ENCODE results near the gene OR6A2.

Gene OR6A2

GRCh38 chr11:6757373-6757967, 42.0 kb downstream of the OR6A2 start:
- DNase-seq (ENCODE audit: low read depth in 1 of 2, low spot score in 1 of 2) = peak; percentile 15 to 26

DNA sequence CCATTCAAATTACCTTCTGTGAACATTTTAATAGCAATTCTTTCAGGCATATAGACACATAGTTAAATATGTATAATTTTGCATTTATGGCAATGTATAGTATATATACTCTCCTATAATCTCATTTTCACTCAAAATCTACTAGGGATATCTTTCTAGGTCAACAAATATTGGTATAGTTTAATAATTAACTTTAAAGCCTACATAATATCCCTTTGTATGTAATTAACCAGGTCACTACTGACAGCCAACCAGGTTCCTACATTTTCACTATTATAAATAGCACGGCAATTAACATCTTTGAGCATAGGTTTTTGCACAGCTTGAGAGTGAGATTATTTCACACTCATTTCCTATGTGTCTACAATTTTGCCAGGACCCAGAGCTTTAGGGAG, 43.5 kb downstream of the OR6A2 start:
- no peak for DNase-seq (ENCODE audit: low read depth in 1 of 2, low spot score in 1 of 2)

GRCh38 chr11:6755303-6755952, 44.1 kb downstream of the OR6A2 start:
- DNase-seq (ENCODE audit: low read depth in 1 of 2, low spot score in 1 of 2) = no peak

DNA sequence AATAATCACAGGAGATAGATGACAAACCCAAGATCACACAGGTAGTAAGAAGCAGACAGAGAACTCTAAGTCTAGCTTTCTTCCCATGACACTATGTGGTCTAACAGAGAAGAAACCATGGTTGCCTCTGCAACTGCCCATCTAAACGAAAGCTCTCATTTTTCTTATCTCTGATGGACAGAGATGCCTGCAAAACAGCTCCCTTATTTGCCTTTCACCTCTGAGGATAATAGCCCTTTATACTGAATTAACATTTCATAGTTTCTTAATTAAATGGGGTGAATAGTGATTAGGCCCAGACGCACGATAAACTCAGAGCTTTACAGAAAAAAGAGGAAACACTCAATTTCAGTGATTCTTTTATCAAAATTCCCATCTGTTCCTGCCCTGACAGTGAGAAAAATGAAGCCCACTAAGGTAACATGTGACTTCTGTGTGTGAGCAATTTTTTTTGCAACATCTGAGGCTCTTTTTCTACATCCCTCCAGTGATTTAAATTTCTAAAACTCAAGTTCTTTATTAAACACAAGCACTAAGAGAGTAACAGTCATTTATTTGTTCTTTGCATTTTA, 52.3 kb downstream of the OR6A2 start:
- DNase-seq (ENCODE audit: low read depth in 1 of 2, low spot score in 1 of 2) = no peak

DNA sequence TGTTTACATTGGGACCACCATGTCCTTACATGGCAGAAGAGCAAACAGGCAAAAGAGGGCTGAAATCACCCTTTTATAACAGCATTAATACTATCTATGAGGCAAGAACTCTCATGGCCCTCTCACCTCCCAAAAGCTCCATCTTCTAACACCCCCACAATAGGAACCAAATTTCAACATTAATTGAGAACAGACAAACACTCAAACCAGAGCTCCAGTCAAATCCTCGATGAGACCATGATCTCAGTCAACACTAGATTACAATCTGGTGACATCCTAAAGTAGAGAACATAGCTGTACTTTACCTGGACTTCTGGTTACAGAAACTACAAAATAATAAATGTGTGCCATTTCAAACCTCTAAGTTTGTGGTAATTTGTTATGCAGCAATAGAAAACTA, 52.9 kb downstream of the OR6A2 start:
- DNase-seq (ENCODE audit: low read depth in 1 of 2, low spot score in 1 of 2) = no peak

DNA sequence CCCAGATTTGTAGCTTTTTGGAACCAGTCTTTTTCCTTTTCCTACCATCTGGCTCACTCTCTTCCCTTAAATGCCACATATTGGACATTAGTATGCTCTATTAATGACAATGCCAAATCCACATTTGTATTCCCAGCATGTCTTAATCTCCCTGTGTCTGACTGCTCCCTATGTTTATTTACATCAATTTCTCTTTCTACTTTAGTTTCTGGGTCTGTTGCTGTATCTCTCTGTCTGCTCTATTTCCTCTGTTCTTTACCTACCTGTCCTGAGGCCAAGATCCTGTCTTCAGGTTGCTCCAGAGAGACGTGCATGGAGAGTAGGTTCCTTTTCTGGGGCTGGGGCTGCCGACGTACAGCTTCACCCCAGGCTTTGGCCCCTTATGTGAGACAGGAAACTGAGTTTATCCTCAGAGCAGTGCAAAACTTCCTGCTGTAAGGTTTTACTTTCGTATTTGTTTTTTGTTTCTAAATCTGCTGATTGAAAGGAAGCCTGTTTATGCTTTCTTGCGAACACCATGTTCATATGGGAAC, 53.3 kb downstream of the OR6A2 start:
- peak in 1 of 2 donors; percentile 10 for DNase-seq (ENCODE audit: low read depth in 1 of 2, low spot score in 1 of 2)

DNA sequence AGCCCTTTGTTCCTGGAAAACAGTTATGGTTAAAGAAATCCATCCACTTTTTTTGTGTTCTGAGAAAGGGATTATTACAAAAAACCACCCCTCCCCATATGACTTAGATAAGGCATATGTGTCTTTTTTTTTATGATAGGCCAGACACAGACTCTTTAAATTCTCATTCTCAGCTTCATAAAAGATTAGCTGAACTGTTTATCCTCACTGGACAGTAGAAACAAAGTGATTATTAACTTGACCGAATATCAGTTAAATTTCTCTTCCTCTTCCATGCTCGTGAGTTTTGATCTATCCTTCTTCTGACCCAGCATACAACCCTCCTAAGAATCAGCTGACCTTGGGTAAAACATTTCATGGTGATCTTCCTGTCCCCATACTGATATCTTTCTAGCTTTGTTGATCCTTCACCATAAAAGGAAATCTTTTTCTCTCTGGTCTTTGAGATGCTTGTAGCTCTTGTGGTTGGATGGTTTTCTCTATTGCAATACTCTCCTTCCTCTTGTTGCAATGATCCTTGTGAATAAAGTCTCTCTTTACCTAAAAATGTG, 53.9 kb downstream of the OR6A2 start:
- DNase-seq (ENCODE audit: low read depth in 1 of 2, low spot score in 1 of 2) = no peak

DNA sequence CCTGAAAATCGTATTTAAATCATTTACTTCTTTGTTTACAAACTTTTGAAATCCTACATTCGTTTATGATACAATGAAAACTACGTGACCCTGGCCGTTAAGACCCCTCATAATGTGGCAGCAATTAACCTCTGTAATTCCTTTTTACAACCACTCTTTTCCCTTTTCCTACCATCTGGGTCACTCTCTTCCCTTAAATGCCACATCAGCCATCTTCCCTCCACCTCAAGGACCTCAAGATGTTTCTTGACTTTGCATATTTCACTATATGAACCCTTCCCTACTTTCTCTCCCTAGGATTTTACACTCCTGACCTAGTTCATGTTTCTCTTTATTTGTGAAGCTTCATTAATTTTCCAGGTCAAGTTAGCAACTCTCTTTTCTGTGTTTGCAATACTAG, 54.5 kb downstream of the OR6A2 start:
- DNase-seq (ENCODE audit: low read depth in 1 of 2, low spot score in 1 of 2) = no peak

DNA sequence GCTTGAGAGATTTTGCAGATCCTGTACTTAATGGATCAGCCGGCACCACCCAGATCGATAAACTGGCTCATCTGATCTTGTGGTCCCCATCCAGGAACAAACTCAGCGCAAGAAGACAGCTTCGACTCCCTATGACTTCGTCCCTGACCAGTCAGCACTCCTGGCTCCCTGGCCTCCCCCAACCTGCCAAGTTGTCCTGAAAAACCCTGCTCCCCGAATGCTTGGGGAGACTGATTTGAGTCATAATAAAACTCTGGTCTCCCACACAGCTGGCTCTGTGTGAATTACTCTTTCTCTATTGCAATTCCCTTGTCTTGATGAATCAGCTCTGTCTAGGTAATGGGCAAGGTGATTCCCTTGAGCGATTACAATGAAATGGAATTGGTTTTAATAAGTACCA, 57.2 kb downstream of the OR6A2 start:
- no peak for DNase-seq (ENCODE audit: low read depth in 1 of 2, low spot score in 1 of 2)

All from stimulated activated CD4-positive, alpha-beta T cell treated with anti-CD3 and anti-CD28 coated beads, Interleukin-15, amount 100 ng/mL, for 1 hour (primary cell).